CD8-positive, alpha-beta memory T cell (primary cell): ENCODE data around the gene CDPF1. TPM values are rescaled to one million over a fixed set of nuclear protein-coding genes. Genes with fewer than 3 reads are reported as not detected.

Source experiments
- CTCF ChIA-PET: fragments of 350-600 bp; sonication (Branson Sonifier 250); formaldehyde crosslinking; loops from one replicate; lab custom pipeline; 2021; ENCODE audit warnings: antibody characterized with exemption; lab: Charles Lee
- POLR2A ChIA-PET: fragments of 350-600 bp; sonication (Branson Sonifier 250); formaldehyde crosslinking; loops from one replicate; lab custom pipeline; 2021; ENCODE audit warnings: antibody characterized with exemption; lab: Charles Lee
- DNase-seq, 5 donors: peaks; one replicate each; pipeline versions ENCODE4 v3.0.0 to v3.0.0-alpha.2; 2020 to 2022; ENCODE audit warnings: mixed read lengths in 1 of 5
- H3K27ac ChIP-seq: one replicate; pipeline ENCODE4 v1.7.0; 2013; ENCODE audit warnings: low read depth, mild to moderate bottlenecking, low read length, moderate library complexity
- H3K27me3 ChIP-seq: 2 replicates; pipeline ENCODE4 v1.7.0; 2013; ENCODE audit warnings: low read length, mild to moderate bottlenecking; ENCODE audit not compliant: insufficient read depth, poor library complexity, severe bottlenecking
- H3K36me3 ChIP-seq: 2 replicates; pipeline ENCODE4 v1.7.0; 2013; ENCODE audit warnings: mild to moderate bottlenecking, low read length, moderate library complexity; ENCODE audit not compliant: insufficient read depth
- H3K4me1 ChIP-seq: 2 replicates; pipeline ENCODE4 v1.7.0; 2013; ENCODE audit warnings: mild to moderate bottlenecking, low read length, moderate library complexity; ENCODE audit not compliant: insufficient read depth
- H3K4me3 ChIP-seq: 2 replicates; pipeline ENCODE4 v1.7.0; 2013; ENCODE audit warnings: mild to moderate bottlenecking, low read length
- H3K9me3 ChIP-seq: 2 replicates; pipeline ENCODE4 v1.7.0; 2013; ENCODE audit warnings: mild to moderate bottlenecking, low read length
- H3K27ac Mint-ChIP-seq, 8 donors: one replicate each; pipeline ENCODE4 v1.8.0; 2020 to 2021; ENCODE audit warnings: mixed read lengths in 8 of 8, mild to moderate bottlenecking in 6 of 8, inconsistent platforms in 3 of 8, moderate library complexity in 3 of 8
- H3K27me3 Mint-ChIP-seq, 2 donors: one replicate each; pipeline ENCODE4 v1.8.0; 2020 to 2021; ENCODE audit warnings: mixed read lengths in 2 of 2, mild to moderate bottlenecking in 1 of 2, moderate library complexity in 1 of 2
- H3K36me3 Mint-ChIP-seq, 3 donors: one replicate each; pipeline ENCODE4 v1.8.0; 2020 to 2021; ENCODE audit warnings: mixed read lengths in 3 of 3, inconsistent platforms in 1 of 3, mild to moderate bottlenecking in 1 of 3
- H3K4me1 Mint-ChIP-seq, 3 donors: one replicate each; pipeline ENCODE4 v1.8.0; 2020 to 2021; ENCODE audit warnings: mixed read lengths in 3 of 3, inconsistent platforms in 1 of 3, mild to moderate bottlenecking in 1 of 3
- H3K4me3 Mint-ChIP-seq, 7 donors: one replicate each; pipeline ENCODE4 v1.8.0; 2020 to 2021; ENCODE audit warnings: mixed read lengths in 7 of 7, mild to moderate bottlenecking in 6 of 7, moderate library complexity in 4 of 7, inconsistent platforms in 2 of 7
- H3K9me3 Mint-ChIP-seq, 5 donors: one replicate each; pipeline ENCODE4 v1.8.0; 2020 to 2022; ENCODE audit warnings: mixed read lengths in 5 of 5, mild to moderate bottlenecking in 3 of 5, moderate library complexity in 2 of 5, inconsistent platforms in 1 of 5
- polyA plus RNA-seq: library from polyadenylated mRNA; unstranded; fragments of 300-500 nt; fragmentation: Illumina TruSeq; gene quantifications from one replicate; pipeline ENCODE4 v1.2.3, GENCODE V29; 2021
- total RNA-seq, 2 experiments: library from RNA; stranded (reverse); gene quantifications; one replicate each; pipeline ENCODE4 v1.2.3, GENCODE V29; 2021

Gene CDPF1
- total and polyA plus RNA-seq, 3 experiments from 2014 or later = 8.6 to 18.8 (median 10.0) TPM

GRCh38 chr22:46245511-46245910 lies 4.6 kb downstream of the CDPF1 start:
- Mint-ChIP-seq H3K36me3 (peaks cover 0 to 31% (median 3%) of the 10 kb centered on the region in 3 donors), H3K9me3 (no peaks in the 10 kb centered on the region), H3K4me1 (peaks cover 9 to 19% (median 14%) of the 10 kb centered on the region in 3 donors), H3K27ac (peak overlapping the region in 1 of 8 donors; percentile 57), H3K4me3 (no peak overlapping the region), H3K27me3 (no peaks in the 10 kb centered on the region)
- DNase-seq = no peak
- Histone ChIP-seq H3K4me3 (no peak overlapping the region), H3K27ac (no peak overlapping the region), H3K4me1 (peaks cover 13% of the 10 kb centered on the region), H3K27me3 (no peaks in the 10 kb centered on the region), H3K9me3 (no peaks in the 10 kb centered on the region), H3K36me3 (no peaks in the 10 kb centered on the region)
- CTCF ChIA-PET = interaction anchor here (1.2 kb wide), 1 partner anchor 10 kb away, joined by 3 read pairs; no protein-coding TSS in a partner anchor
- POLR2A ChIA-PET = no interaction called here

DNA sequence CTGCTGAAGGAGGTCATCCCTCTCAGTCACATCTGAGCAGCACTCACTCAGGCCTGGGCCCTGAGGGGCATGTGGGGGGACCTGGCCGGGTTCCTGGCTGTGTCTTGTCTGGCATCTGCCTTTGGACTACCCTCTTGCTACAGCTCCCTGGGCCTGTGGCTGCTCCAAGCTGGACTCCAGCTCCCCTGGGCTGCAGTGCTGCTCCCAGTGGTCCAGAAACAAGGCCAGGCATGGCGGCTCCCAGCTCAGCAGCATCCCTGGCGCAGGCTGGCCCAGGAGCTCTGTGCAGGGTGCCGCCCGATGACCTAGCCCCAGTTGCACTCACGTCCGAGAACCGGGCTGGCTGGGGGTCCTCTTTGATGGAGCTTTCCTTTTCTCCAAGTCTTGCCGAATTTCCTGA lies 5.3 kb downstream of the CDPF1 start:
- Mint-ChIP-seq H3K9me3 (no peaks in the 10 kb centered on the region), H3K4me1 (peaks cover 15 to 27% (median 21%) of the 10 kb centered on the region in 3 donors), H3K4me3 (no peak overlapping the region), H3K27me3 (no peaks in the 10 kb centered on the region), H3K27ac (no peak overlapping the region), H3K36me3 (peaks cover 0 to 31% (median 3%) of the 10 kb centered on the region in 3 donors)
- H3K4me1 ChIP-seq = peaks cover 20% of the 10 kb centered on the region
- no peak overlapping the region for H3K27ac ChIP-seq
- CTCF ChIA-PET = interaction anchor here (0.8 kb wide), 1 partner anchor 52 kb away, joined by 3 read pairs; the partner anchor contains the start of gene GTSE1
- H3K36me3 ChIP-seq = no peaks in the 10 kb centered on the region
- no peaks in the 10 kb centered on the region for H3K9me3 ChIP-seq
- POLR2A ChIA-PET = no interaction called here
- DNase-seq = no peak
- no peak overlapping the region for H3K4me3 ChIP-seq
- H3K27me3 ChIP-seq = no peaks in the 10 kb centered on the region

DNA sequence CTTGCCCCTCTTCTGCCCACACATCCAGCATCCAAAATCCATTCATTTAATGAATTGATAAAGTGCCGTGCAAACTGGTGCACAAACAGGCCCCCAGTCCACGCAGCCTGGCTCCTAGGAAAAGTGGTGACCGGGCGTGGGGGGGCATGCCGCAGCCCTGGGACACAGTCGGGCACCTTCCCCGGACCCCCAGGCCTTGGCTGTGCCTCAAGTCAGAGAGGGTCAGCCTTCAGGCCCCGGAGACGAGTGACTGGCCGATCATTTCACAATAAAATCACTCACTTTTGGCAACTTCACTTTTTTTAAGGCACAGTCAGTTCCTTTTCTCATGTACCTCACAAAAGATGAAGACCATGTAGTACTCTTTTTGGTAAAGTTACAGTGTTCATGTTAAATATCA lies 8.0 kb downstream of the CDPF1 start:
- CTCF ChIA-PET = interaction anchor here (1.1 to 1.5 kb wide), 2 partner anchors 8 to 87 kb away, joined by 4 read pairs; partner anchors contain the start of gene CDPF1
- H3K27ac ChIP-seq = no peak overlapping the region
- Mint-ChIP-seq H3K27me3 (no peaks in the 10 kb centered on the region), H3K9me3 (no peaks in the 10 kb centered on the region), H3K4me1 (peaks cover 12 to 24% (median 19%) of the 10 kb centered on the region in 3 donors), H3K36me3 (peaks cover 0 to 39% (median 5%) of the 10 kb centered on the region in 3 donors), H3K4me3 (no peak overlapping the region), H3K27ac (no peak overlapping the region)
- DNase-seq = no peak
- H3K4me3 ChIP-seq = no peak overlapping the region
- no peaks in the 10 kb centered on the region for H3K9me3 ChIP-seq
- no peaks in the 10 kb centered on the region for H3K27me3 ChIP-seq
- H3K36me3 ChIP-seq = no peaks in the 10 kb centered on the region
- H3K4me1 ChIP-seq = peaks cover 19% of the 10 kb centered on the region
- POLR2A ChIA-PET = no interaction called here

DNA sequence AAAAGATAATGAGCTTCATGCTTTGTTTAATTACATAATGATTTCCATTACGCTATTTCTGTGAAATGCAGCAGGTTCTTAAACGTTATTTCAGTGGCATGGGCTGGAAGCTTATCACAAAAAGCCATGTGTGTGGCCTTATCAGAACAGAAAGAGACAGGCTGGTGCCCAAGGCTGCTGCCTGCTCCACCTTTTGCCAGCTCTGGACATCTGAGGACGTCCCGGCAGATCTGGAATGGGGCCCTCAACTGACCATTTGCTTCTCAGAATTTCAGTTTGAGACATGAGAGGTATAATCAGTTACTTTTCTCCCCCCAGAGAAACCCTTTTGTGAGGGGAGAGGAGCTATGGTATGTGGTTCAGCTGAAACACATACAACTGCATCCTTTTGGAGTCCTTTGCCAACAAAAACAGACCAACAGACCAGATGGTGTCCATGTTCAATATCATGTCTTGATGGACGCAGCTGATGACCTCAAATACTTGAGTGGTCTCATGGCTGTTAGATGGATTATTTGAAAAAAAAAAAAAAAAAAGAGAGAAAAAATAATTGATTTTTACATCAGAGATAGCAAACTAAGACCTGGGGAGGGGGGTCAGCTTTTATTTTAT lies 8.6 kb downstream of the CDPF1 start:
- H3K4me3 Mint-ChIP-seq = no peak overlapping the region
- Histone ChIP-seq H3K4me3 (no peak overlapping the region), H3K9me3 (no peaks in the 10 kb centered on the region), H3K27ac (no peak overlapping the region), H3K4me1 (peaks cover 19% of the 10 kb centered on the region), H3K27me3 (no peaks in the 10 kb centered on the region), H3K36me3 (no peaks in the 10 kb centered on the region)
- H3K27ac Mint-ChIP-seq = no peak overlapping the region
- H3K27me3 Mint-ChIP-seq = no peaks in the 10 kb centered on the region
- H3K9me3 Mint-ChIP-seq = no peaks in the 10 kb centered on the region
- DNase-seq = no peak
- peaks cover 0 to 43% (median 7%) of the 10 kb centered on the region in 3 donors for H3K36me3 Mint-ChIP-seq
- H3K4me1 Mint-ChIP-seq = peaks cover 12 to 23% (median 19%) of the 10 kb centered on the region in 3 donors
- ChIA-PET POLR2A (no interaction called here), CTCF (interaction anchor here (1.1 to 1.5 kb wide), 2 partner anchors 9 to 86 kb away, joined by 4 read pairs; partner anchors contain the start of gene CDPF1)

GRCh38 chr22:46240907-46241306 lies 9.2 kb downstream of the CDPF1 start:
- CTCF ChIA-PET = interaction anchor here (1.1 to 1.5 kb wide), 2 partner anchors 9 to 85 kb away, joined by 4 read pairs; partner anchors contain the start of gene CDPF1
- POLR2A ChIA-PET = no interaction called here

GRCh38 chr22:46240506-46240905 lies 9.6 kb downstream of the CDPF1 start:
- H3K27me3 ChIP-seq = no peaks in the 10 kb centered on the region
- H3K9me3 ChIP-seq = no peaks in the 10 kb centered on the region
- H3K36me3 Mint-ChIP-seq = peaks cover 0 to 43% (median 11%) of the 10 kb centered on the region in 3 donors
- H3K4me3 ChIP-seq = no peak overlapping the region
- no peak overlapping the region for H3K27ac ChIP-seq
- H3K4me3 Mint-ChIP-seq = no peak overlapping the region
- ChIA-PET POLR2A (no interaction called here), CTCF (no interaction called here)
- no peaks in the 10 kb centered on the region for H3K36me3 ChIP-seq
- H3K4me1 ChIP-seq = peaks cover 19% of the 10 kb centered on the region
- H3K27ac Mint-ChIP-seq = peak overlapping the region in 3 of 8 donors; percentile 17 to 27 (median 26)
- no peaks in the 10 kb centered on the region for H3K9me3 Mint-ChIP-seq
- DNase-seq = no peak
- no peaks in the 10 kb centered on the region for H3K27me3 Mint-ChIP-seq
- peaks cover 12 to 23% (median 19%) of the 10 kb centered on the region in 3 donors for H3K4me1 Mint-ChIP-seq

More at GRCh38 chr22:46240907-46241306, 9.2 kb downstream of the CDPF1 start:
- Histone ChIP-seq H3K36me3 (no peaks in the 10 kb centered on the region), H3K4me1 (peaks cover 19% of the 10 kb centered on the region), H3K9me3 (no peaks in the 10 kb centered on the region), H3K27ac (no peak overlapping the region), H3K27me3 (no peaks in the 10 kb centered on the region), H3K4me3 (no peak overlapping the region)
- Mint-ChIP-seq H3K27ac (peak overlapping the region in 1 of 8 donors; percentile 27), H3K9me3 (no peaks in the 10 kb centered on the region), H3K27me3 (no peaks in the 10 kb centered on the region), H3K4me3 (no peak overlapping the region), H3K4me1 (peaks cover 12 to 23% (median 19%) of the 10 kb centered on the region in 3 donors), H3K36me3 (peaks cover 0 to 43% (median 9%) of the 10 kb centered on the region in 3 donors)
- DNase-seq = no peak

GRCh38 chr22:46240073-46240472 lies 10.0 kb downstream of the CDPF1 start:
- Histone ChIP-seq H3K27ac (no peak overlapping the region), H3K4me1 (peaks cover 19% of the 10 kb centered on the region), H3K27me3 (no peaks in the 10 kb centered on the region), H3K36me3 (no peaks in the 10 kb centered on the region), H3K9me3 (no peaks in the 10 kb centered on the region), H3K4me3 (peak overlapping the region; percentile 27)
- peaks cover 0 to 45% (median 16%) of the 10 kb centered on the region in 3 donors for H3K36me3 Mint-ChIP-seq
- peak overlapping the region in 3 of 7 donors; percentile 52 to 78 (median 77) for H3K4me3 Mint-ChIP-seq
- CTCF ChIA-PET = no interaction called here
- DNase-seq = no peak
- H3K27ac Mint-ChIP-seq = peak overlapping the region in 4 of 8 donors; percentile 17 to 83 (median 39)
- H3K9me3 Mint-ChIP-seq = no peaks in the 10 kb centered on the region
- no peaks in the 10 kb centered on the region for H3K27me3 Mint-ChIP-seq
- POLR2A ChIA-PET = no interaction called here
- peaks cover 12 to 23% (median 19%) of the 10 kb centered on the region in 3 donors for H3K4me1 Mint-ChIP-seq
